ENCODE measurements around the gene DAZAP1.
"Not testable (repeated sequence)": the region's sequence is repeated elsewhere in the genome, so short reads cannot be mapped to it uniquely, and the experiment has no call there.

The DAZAP1 gene

GRCh38 chr19:1411255-1412191 lies 4.1 kb downstream of the DAZAP1 start:
- DNase-seq: no peak

- DNase-seq: no peak
These were observed 5.0 kb downstream of the DAZAP1 start for GRCh38 chr19:1412323-1412923.

- no peak for DNase-seq
These were observed 5.8 kb downstream of the DAZAP1 start for GRCh38 chr19:1412995-1413800.

GRCh38 chr19:1416014-1416841 lies 8.8 kb downstream of the DAZAP1 start:
- no peak for DNase-seq

GRCh38 chr19:1417145-1417544 lies 9.8 kb downstream of the DAZAP1 start:
- no peak for DNase-seq

GRCh38 chr19:1417681-1418495 lies 10.5 kb downstream of the DAZAP1 start:
- no peak for DNase-seq

GRCh38 chr19:1418496-1418775 lies 11.1 kb downstream of the DAZAP1 start:
- no peak for DNase-seq

- no peak for DNase-seq
These were observed 11.8 kb downstream of the DAZAP1 start for GRCh38 chr19:1418951-1419738.

GRCh38 chr19:1420085-1420484 lies 12.7 kb downstream of the DAZAP1 start:
- DNase-seq: not testable (repeated sequence)

GRCh38 chr19:1420590-1420989 lies 13.2 kb downstream of the DAZAP1 start:
- no peak for DNase-seq

- no peak for DNase-seq
These were observed 14.0 kb downstream of the DAZAP1 start for GRCh38 chr19:1421218-1421957.

GRCh38 chr19:1421958-1422305 lies 14.5 kb downstream of the DAZAP1 start:
- no peak for DNase-seq

- no peak for DNase-seq
These were observed 15.0 kb downstream of the DAZAP1 start for GRCh38 chr19:1422360-1422759.

- no peak for DNase-seq
These were observed 15.6 kb downstream of the DAZAP1 start for GRCh38 chr19:1422943-1423342.

GRCh38 chr19:1423436-1424191 lies 16.2 kb downstream of the DAZAP1 start:
- no peak for DNase-seq

- DNase-seq: peak; percentile 57
These were observed 17.0 kb downstream of the DAZAP1 start for GRCh38 chr19:1424192-1424955.

- DNase-seq: no peak
These were observed 17.9 kb downstream of the DAZAP1 start for GRCh38 chr19:1425102-1425837.

GRCh38 chr19:1425902-1426301 lies 18.5 kb downstream of the DAZAP1 start:
- DNase-seq: no peak

Measured in NCI-H526 treated with DMSO at 0.1 percent for 48 hours (cell line).